Measurements from ENCODE around the gene OTOGL. TPM values are rescaled to one million over a fixed set of nuclear protein-coding genes. Genes with fewer than 3 reads are reported as not detected.

The OTOGL gene
- total RNA-seq, 2 donors from 2014 or later: 0.59 to 0.74 TPM

GRCh38 chr12:80190001-80190400 is 90.7 kb downstream of the OTOGL start:
- WGBS: 54% methylated on average over 4 of the region's 4 CpGs
- no peak for DNase-seq (ENCODE audit: low spot score)
- TF ChIP-seq, protein P1, sequence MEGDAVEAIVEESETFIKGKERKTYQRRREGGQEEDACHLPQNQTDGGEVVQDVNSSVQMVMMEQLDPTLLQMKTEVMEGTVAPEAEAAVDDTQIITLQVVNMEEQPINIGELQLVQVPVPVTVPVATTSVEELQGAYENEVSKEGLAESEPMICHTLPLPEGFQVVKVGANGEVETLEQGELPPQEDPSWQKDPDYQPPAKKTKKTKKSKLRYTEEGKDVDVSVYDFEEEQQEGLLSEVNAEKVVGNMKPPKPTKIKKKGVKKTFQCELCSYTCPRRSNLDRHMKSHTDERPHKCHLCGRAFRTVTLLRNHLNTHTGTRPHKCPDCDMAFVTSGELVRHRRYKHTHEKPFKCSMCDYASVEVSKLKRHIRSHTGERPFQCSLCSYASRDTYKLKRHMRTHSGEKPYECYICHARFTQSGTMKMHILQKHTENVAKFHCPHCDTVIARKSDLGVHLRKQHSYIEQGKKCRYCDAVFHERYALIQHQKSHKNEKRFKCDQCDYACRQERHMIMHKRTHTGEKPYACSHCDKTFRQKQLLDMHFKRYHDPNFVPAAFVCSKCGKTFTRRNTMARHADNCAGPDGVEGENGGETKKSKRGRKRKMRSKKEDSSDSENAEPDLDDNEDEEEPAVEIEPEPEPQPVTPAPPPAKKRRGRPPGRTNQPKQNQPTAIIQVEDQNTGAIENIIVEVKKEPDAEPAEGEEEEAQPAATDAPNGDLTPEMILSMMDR (IDR thresholded peaks at IDR 0.05): no peak
- no peak for TF ChIP-seq POLR2A (IDR thresholded peaks at IDR 0.05)
- no peak for TF ChIP-seq POLR2AphosphoS5 (IDR thresholded peaks at IDR 0.05)
- H3K36me3 ChIP-seq: no peaks in the 10 kb centered on the region
- no peak overlapping the region for H3K4me3 ChIP-seq
- H3K27ac ChIP-seq: no peak overlapping the region
- H3K4me1 ChIP-seq (replicated peaks): no peaks in the 10 kb centered on the region
- intact Hi-C loops (cut with DNase I): loop anchor here (10.0 kb wide), 1 partner anchor 85 kb away; no protein-coding TSS in a partner anchor
- no peaks in the 10 kb centered on the region for H3K9me3 ChIP-seq
- no peaks in the 10 kb centered on the region for H3K27me3 ChIP-seq (replicated peaks; ENCODE audit: insufficient read depth)

DNA sequence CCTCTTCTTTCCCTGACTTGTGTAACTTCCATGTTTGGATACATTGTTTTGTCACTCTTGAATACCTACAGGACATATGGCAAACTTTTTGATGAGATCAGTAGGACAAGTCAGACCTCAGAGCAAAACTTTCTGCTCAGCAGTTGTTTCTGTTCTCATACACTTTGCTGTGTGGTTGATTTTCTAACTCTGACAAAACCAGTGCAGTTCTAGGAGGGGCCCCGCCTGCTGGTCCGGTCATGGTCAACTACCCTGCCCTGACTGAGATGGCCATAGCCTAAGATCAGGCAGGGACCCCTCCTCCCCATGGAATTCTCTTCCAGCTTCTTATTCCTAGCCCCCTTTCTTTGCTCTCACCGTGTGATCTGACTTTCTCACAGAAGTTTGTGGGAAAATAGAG is 92.8 kb downstream of the OTOGL start:
- H3K9me3 ChIP-seq: no peaks in the 10 kb centered on the region
- intact Hi-C loops (cut with DNase I): loop anchor here (10.0 kb wide), 1 partner anchor 83 kb away; no protein-coding TSS in a partner anchor
- H3K36me3 ChIP-seq: no peaks in the 10 kb centered on the region
- no peak for DNase-seq (ENCODE audit: low spot score)
- H3K4me1 ChIP-seq (replicated peaks): no peaks in the 10 kb centered on the region
- no peak overlapping the region for H3K27ac ChIP-seq
- WGBS: 83% methylated on average over 3 of the region's 3 CpGs
- no peaks in the 10 kb centered on the region for H3K27me3 ChIP-seq (replicated peaks; ENCODE audit: insufficient read depth)
- H3K4me3 ChIP-seq: no peak overlapping the region
- TF ChIP-seq POLR2A (IDR thresholded peaks at IDR 0.05): no peak
- TF ChIP-seq, protein P1 (IDR thresholded peaks at IDR 0.05): no peak
- no peak for TF ChIP-seq POLR2AphosphoS5 (IDR thresholded peaks at IDR 0.05)

DNA sequence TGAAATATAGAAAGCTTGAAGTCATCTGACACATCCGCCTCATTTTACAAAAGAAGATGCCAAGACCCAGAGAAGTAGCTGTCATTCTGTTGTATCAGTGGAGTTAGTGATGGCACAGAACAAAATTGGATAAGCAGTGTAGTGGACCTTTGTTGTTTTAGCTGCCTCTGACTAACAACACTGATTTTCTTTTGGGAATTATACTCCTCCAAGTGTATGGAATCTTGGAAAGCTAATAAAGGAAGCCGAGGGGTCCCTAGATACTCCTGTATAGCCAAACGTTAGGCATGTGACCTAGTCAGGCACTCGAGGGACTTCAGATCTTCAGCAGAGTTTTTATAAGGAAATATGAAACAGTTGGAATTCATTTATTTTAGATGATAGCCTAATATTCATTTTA is 94.5 kb downstream of the OTOGL start:
- WGBS: 71% methylated on average over 4 of the region's 4 CpGs

DNA sequence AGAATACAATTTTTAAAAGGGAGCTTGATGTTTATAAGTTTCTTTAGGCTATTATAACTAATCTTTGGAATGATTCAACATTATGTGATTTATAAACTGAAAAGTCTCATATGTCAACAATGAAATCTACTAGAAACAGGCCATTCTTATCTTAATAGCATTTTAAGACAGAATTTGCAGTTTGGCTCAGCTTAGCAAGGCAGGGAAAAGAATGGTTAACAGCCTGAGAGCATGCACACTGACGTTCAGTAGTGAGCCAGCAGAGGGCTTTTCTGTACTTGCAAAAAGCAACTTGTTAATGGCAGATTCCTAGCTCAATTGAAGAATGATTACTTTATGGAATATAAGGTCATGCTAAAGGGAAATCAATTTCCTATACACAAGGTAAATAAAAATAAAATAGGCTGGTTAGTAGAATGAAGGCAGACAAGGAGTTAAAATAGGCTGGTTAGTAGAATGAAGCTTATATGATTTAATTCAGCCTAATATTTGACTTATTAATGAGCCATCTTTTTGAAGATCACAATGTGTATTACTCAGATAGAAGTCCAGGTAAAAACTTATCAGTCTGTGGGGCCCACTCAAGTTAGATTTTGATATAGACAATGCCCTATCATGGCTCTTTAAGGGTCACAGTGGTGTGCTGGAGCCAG is 95.9 kb downstream of the OTOGL start:
- H3K27ac ChIP-seq: no peak overlapping the region
- TF ChIP-seq, protein P1 (IDR thresholded peaks at IDR 0.05): peak in 3 of 4 experiments; percentile 12 to 50 (median 32)
- TF ChIP-seq POLR2A (IDR thresholded peaks at IDR 0.05): no peak
- no peaks in the 10 kb centered on the region for H3K4me1 ChIP-seq (replicated peaks)
- no peaks in the 10 kb centered on the region for H3K36me3 ChIP-seq
- no peaks in the 10 kb centered on the region for H3K9me3 ChIP-seq
- DNase-seq (ENCODE audit: low spot score): no peak
- 0% methylated on average over 1 of the region's 1 CpG for WGBS
- intact Hi-C loops (cut with DNase I): loop anchor here (10.0 kb wide), 1 partner anchor 80 kb away; no protein-coding TSS in a partner anchor
- no peak overlapping the region for H3K4me3 ChIP-seq
- H3K27me3 ChIP-seq (replicated peaks; ENCODE audit: insufficient read depth): no peaks in the 10 kb centered on the region

More for the DNA sequence above, 94.5 kb downstream of the OTOGL start:
- no peaks in the 10 kb centered on the region for H3K27me3 ChIP-seq (replicated peaks; ENCODE audit: insufficient read depth)
- H3K36me3 ChIP-seq: no peaks in the 10 kb centered on the region
- H3K4me1 ChIP-seq (replicated peaks): no peaks in the 10 kb centered on the region
- H3K9me3 ChIP-seq: no peaks in the 10 kb centered on the region
- TF ChIP-seq POLR2A (IDR thresholded peaks at IDR 0.05): no peak
- TF ChIP-seq POLR2AphosphoS5 (IDR thresholded peaks at IDR 0.05): no peak
- TF ChIP-seq, protein P1 (IDR thresholded peaks at IDR 0.05): no peak
- H3K27ac ChIP-seq: no peak overlapping the region
- intact Hi-C loops (cut with DNase I): loop anchor here (10.0 kb wide), 1 partner anchor 81 kb away; no protein-coding TSS in a partner anchor
- no peak overlapping the region for H3K4me3 ChIP-seq
- DNase-seq (ENCODE audit: low spot score): no peak

DNA sequence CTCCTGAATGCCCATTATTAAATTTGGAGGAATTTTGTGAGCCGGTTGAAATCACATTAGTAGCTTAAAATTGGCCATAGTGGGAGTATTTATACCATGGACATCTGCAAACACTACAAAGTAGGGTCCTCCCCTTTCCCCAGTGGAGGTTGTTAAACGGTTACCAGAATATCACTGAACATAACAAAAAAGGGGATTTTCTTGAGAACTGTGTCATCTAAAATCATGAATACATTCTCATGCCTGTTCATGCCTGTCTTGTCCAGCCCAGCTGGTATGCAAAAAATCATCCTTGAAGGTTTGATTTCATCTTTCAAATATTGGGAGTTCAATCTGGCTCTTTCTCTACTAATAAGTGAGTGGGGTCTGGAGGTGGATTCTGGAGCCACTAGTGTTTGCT is 96.4 kb downstream of the OTOGL start:
- intact Hi-C loops (cut with DNase I): loop anchor here (10.0 kb wide), 1 partner anchor 79 kb away; no protein-coding TSS in a partner anchor

More for the DNA sequence above, 96.4 kb downstream of the OTOGL start:
- H3K27ac ChIP-seq: no peak overlapping the region
- H3K36me3 ChIP-seq: no peaks in the 10 kb centered on the region
- H3K4me3 ChIP-seq: no peak overlapping the region
- DNase-seq (ENCODE audit: low spot score): no peak
- H3K9me3 ChIP-seq: no peaks in the 10 kb centered on the region
- no peaks in the 10 kb centered on the region for H3K4me1 ChIP-seq (replicated peaks)
- H3K27me3 ChIP-seq (replicated peaks; ENCODE audit: insufficient read depth): no peaks in the 10 kb centered on the region
- TF ChIP-seq, protein P1 (IDR thresholded peaks at IDR 0.05): no peak
- TF ChIP-seq POLR2A (IDR thresholded peaks at IDR 0.05): no peak
- no peak for TF ChIP-seq POLR2AphosphoS5 (IDR thresholded peaks at IDR 0.05)
- 56% methylated on average over 2 of the region's 2 CpGs for WGBS
